PFSK-1 (cell line): ENCODE data around the gene SRRM1.

Experiments used
- FOXP2 ChIP-seq: optimal IDR thresholded peaks from 2 replicates; pipeline ENCODE3; 2011; ENCODE audit warnings: borderline replicate concordance, control low read depth, inconsistent platforms; ENCODE audit not compliant: insufficient read depth; ENCODE audit errors: extremely low read length, extremely low read depth
- POLR2AphosphoS5 ChIP-seq: IDR thresholded peaks from 2 replicates; pipeline ENCODE4 v1.6.1; 2012; ENCODE audit warnings: low read depth, mild to moderate bottlenecking, control low read depth, low read length, moderate library complexity
- SIN3A ChIP-seq: IDR thresholded peaks from 2 replicates; pipeline ENCODE4 v1.6.1; 2012; ENCODE audit warnings: mild to moderate bottlenecking, low read length, moderate library complexity, borderline replicate concordance; ENCODE audit not compliant: insufficient read depth
- TAF1 ChIP-seq: IDR thresholded peaks from 2 replicates; pipeline ENCODE4 v1.6.1; 2012; ENCODE audit warnings: low read length, control low read depth, borderline replicate concordance; ENCODE audit not compliant: insufficient read depth
- TF ChIP-seq, protein P1 (sequence below), 2 experiments: IDR thresholded peaks; 2 replicates each; pipeline versions ENCODE4 v1.6.1 to v1.8.0; 2011 to 2012; ENCODE audit warnings: low read depth in 2 of 2, low read length in 2 of 2, control low read depth in 1 of 2, inconsistent platforms in 1 of 2, mild to moderate bottlenecking in 1 of 2, moderate library complexity in 1 of 2; ENCODE audit not compliant: insufficient read depth in 1 of 2

SRRM1 gene

DNA sequence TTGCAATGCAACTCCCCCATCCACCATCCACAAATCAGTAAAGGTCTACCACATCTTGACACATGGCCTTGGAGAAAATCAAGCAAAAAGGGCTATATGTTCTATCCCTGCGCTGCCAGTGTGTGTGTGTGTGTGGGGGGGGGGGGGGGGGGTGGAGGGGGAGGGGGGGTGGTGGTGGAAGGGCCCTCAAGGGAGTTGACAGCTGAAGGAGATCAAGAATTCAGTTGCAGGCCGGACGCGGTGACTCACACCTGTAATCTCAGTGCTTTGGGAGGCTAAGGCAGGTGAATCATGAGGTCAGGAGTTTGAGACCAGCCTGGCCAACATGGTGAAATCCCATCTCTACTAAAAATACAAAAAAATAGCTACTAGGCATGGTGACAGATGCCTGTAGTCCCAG, 64.6 kb downstream of the SRRM1 start:
- TF ChIP-seq, protein P1, sequence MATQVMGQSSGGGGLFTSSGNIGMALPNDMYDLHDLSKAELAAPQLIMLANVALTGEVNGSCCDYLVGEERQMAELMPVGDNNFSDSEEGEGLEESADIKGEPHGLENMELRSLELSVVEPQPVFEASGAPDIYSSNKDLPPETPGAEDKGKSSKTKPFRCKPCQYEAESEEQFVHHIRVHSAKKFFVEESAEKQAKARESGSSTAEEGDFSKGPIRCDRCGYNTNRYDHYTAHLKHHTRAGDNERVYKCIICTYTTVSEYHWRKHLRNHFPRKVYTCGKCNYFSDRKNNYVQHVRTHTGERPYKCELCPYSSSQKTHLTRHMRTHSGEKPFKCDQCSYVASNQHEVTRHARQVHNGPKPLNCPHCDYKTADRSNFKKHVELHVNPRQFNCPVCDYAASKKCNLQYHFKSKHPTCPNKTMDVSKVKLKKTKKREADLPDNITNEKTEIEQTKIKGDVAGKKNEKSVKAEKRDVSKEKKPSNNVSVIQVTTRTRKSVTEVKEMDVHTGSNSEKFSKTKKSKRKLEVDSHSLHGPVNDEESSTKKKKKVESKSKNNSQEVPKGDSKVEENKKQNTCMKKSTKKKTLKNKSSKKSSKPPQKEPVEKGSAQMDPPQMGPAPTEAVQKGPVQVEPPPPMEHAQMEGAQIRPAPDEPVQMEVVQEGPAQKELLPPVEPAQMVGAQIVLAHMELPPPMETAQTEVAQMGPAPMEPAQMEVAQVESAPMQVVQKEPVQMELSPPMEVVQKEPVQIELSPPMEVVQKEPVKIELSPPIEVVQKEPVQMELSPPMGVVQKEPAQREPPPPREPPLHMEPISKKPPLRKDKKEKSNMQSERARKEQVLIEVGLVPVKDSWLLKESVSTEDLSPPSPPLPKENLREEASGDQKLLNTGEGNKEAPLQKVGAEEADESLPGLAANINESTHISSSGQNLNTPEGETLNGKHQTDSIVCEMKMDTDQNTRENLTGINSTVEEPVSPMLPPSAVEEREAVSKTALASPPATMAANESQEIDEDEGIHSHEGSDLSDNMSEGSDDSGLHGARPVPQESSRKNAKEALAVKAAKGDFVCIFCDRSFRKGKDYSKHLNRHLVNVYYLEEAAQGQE (IDR thresholded peaks at IDR 0.05; ENCODE audit: insufficient read depth in 1 of 2, low read depth in 2 of 2, low read length in 2 of 2), result no peak
- TF ChIP-seq POLR2AphosphoS5, result no peak
- TF ChIP-seq SIN3A, result no peak
- no peak for TF ChIP-seq TAF1
- no peak for TF ChIP-seq FOXP2

DNA sequence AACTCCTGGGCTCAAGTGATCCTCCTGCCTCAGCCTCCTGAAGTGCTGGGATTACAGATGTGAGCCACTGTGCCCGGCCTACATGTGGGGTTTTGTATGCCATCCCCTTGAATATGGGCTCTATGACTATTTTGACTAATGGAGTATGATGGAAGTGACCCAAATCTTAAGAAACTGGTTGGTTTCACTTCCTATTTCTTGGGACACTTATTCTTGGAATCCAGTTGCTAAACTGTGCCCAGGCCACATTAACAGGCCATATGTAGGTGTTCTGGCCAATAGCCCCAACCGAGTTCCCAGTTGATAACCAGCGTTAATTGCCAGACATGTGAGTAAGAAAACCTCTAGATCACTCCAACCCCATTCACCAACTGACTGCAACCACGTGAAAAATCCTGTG, 65.8 kb downstream of the SRRM1 start:
- TF ChIP-seq TAF1 (no peak), SIN3A (no peak), POLR2AphosphoS5 (no peak), FOXP2 (no peak)
- TF ChIP-seq, protein P1 (IDR thresholded peaks at IDR 0.05; ENCODE audit: insufficient read depth in 1 of 2, low read depth in 2 of 2, low read length in 2 of 2), result no peak

DNA sequence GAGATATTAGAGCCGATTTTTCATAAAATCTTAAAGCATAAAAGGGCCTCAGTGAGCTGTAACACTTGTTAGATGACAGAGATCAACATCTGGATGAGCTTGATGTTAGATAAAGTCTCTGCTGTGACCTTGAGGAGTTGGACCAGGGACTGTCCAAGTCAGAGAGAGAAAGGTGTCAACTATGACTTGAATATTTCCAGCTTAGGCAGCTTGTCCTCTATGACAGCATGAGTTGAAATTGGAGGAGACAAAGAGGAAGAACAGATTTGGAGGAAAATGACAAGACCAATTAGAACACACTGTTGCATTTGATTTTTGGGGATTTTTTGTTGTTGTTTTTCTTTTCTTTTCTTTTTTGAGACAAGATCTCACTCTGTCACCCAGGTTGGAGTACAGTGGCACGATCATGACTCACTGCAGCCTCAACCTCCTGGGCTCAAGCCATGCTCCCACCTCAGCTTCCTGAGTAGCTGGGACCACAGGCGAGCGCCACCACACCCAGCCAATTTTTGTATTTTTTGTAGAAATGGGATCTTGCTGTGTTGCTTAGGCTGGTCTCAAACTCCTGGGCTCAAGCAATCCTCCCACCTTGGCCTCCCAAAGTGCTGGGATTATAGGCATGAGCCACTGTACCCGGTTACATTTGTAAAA, 66.8 kb downstream of the SRRM1 start:
- no peak for TF ChIP-seq POLR2AphosphoS5
- no peak for TF ChIP-seq SIN3A
- TF ChIP-seq, protein P1 (IDR thresholded peaks at IDR 0.05; ENCODE audit: insufficient read depth in 1 of 2, low read depth in 2 of 2, low read length in 2 of 2), result no peak
- no peak for TF ChIP-seq FOXP2
- TF ChIP-seq TAF1, result no peak

DNA sequence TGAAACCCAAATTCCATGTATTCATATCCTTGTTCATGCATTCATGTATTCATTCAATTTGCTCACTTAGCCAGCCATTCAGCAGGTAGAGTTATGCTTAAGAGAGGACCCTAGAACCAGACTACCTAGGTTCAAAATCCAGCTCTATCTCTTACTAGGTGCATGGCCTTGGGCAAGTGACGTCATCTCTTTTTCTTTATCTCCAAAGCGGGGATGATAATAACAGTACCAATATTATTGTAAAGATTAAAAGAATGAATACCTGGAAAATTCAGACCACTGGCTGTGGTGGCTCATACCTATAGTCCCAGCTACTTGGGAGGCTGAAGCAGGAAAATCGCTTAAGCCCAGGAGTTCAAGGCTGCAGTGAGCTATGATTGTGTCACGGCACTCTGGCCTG, 68.2 kb downstream of the SRRM1 start:
- TF ChIP-seq SIN3A (no peak), FOXP2 (no peak), TAF1 (no peak), POLR2AphosphoS5 (no peak)
- TF ChIP-seq, protein P1 (IDR thresholded peaks at IDR 0.05; ENCODE audit: insufficient read depth in 1 of 2, low read depth in 2 of 2, low read length in 2 of 2), result no peak

DNA sequence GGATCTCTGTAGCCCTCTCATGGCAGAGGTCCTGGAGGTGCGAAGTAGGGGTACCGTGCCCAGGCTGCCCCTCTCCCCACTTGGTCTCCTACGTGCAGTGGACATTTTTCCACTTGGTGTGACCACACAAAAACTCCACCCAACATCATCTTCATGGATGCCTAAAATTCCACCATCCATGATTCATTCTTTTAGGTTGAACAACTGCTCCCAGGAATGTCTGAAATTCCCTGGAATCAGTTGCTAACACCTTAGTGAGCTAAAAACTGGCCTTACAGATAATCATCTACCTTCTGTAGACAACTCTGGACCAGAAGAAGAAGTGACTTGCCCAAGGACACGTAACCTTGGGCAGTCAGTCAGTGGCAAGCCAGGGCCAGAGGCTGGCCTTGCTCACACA, 70.1 kb downstream of the SRRM1 start:
- no peak for TF ChIP-seq POLR2AphosphoS5
- TF ChIP-seq FOXP2, result no peak
- no peak for TF ChIP-seq SIN3A
- no peak for TF ChIP-seq TAF1
- TF ChIP-seq, protein P1 (IDR thresholded peaks at IDR 0.05; ENCODE audit: insufficient read depth in 1 of 2, low read depth in 2 of 2, low read length in 2 of 2), result no peak
